Type B pancreatic cell (in vitro differentiated cells): ENCODE measurements around the gene EYS. TPM values are rescaled to one million over a fixed set of nuclear protein-coding genes. Genes with fewer than 3 reads are reported as not detected.

Experiments
- DNase-seq: peaks from one replicate; pipeline ENCODE4 v3.0.0; 2021; ENCODE audit warnings: mixed read lengths; ENCODE audit not compliant: unreplicated experiment; ENCODE audit errors: extremely low spot score
- H3K27ac Mint-ChIP-seq: 2 replicates; pipeline ENCODE4 v1.8.0; 2021; ENCODE audit warnings: mild to moderate bottlenecking, mixed read lengths
- H3K27me3 Mint-ChIP-seq: 2 replicates; pipeline ENCODE4 v1.8.0; 2021; ENCODE audit warnings: mixed read lengths
- H3K36me3 Mint-ChIP-seq: 2 replicates; pipeline ENCODE4 v1.8.0; 2021; ENCODE audit warnings: mixed read lengths
- H3K4me1 Mint-ChIP-seq: one replicate; pipeline ENCODE4 v1.8.0; 2021; ENCODE audit warnings: mixed read lengths; ENCODE audit not compliant: unreplicated experiment
- H3K4me3 Mint-ChIP-seq: 2 replicates; pipeline ENCODE4 v1.8.0; 2021; ENCODE audit warnings: mild to moderate bottlenecking, mixed read lengths
- H3K9me3 Mint-ChIP-seq: 2 replicates; pipeline ENCODE4 v1.8.0; 2021; ENCODE audit warnings: mixed read lengths
- CTCF ChIP-seq: fragments of 200-600 bp; sonication (generic); conservative IDR thresholded peaks from 2 replicates; pipeline ENCODE4 v1.5.0; 2021; ENCODE audit warnings: antibody characterized with exemption, mild to moderate bottlenecking
- total RNA-seq: library from RNA; stranded (reverse); gene quantifications from 2 replicates; pipeline ENCODE4 v1.2.1, GENCODE V29; 2021; ENCODE audit warnings: low replicate concordance

EYS gene
- total RNA-seq, 1 donor from 2014 or later: 1.5 TPM

GRCh38 chr6:64984948-64985347 is 722.1 kb downstream of the EYS start:
- TF ChIP-seq CTCF: no peak
- Mint-ChIP-seq H3K4me1 (no peaks in the 10 kb centered on the region), H3K27ac (no peak overlapping the region), H3K27me3 (peaks cover 6% of the 10 kb centered on the region), H3K4me3 (no peak overlapping the region), H3K36me3 (no peaks in the 10 kb centered on the region), H3K9me3 (no peaks in the 10 kb centered on the region)
- DNase-seq: no peak

DNA sequence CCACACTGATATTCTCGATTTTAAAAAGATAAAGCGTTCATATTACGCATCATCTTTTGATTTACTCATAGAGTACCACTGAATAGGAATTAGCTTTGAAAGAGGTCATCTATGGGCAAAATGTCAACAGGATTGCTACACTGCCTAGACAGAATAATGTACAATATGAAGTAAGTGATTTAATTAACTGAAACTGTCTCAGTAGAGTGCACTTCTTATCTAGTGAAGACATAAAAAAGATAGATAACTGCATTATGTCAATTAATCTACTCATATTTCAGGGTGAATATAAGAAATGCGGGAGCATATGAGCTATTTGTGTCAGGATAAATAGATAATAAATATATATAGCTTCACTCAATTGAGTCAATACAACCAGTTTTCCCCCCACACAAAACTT is 723.9 kb downstream of the EYS start:
- no peaks in the 10 kb centered on the region for H3K36me3 Mint-ChIP-seq

GRCh38 chr6:64973142-64973541 is 733.9 kb downstream of the EYS start:
- no peak for TF ChIP-seq CTCF
- Mint-ChIP-seq H3K27ac (no peak overlapping the region), H3K27me3 (no peaks in the 10 kb centered on the region), H3K36me3 (no peaks in the 10 kb centered on the region), H3K9me3 (peaks cover 2% of the 10 kb centered on the region), H3K4me3 (no peak overlapping the region), H3K4me1 (no peaks in the 10 kb centered on the region)
- DNase-seq: no peak

More for the DNA sequence above, 723.9 kb downstream of the EYS start:
- Mint-ChIP-seq H3K4me1 (no peaks in the 10 kb centered on the region), H3K4me3 (no peak overlapping the region), H3K27me3 (peaks cover 6% of the 10 kb centered on the region), H3K27ac (no peak overlapping the region), H3K9me3 (peaks cover 6% of the 10 kb centered on the region)
- no peak for DNase-seq
- TF ChIP-seq CTCF: no peak

DNA sequence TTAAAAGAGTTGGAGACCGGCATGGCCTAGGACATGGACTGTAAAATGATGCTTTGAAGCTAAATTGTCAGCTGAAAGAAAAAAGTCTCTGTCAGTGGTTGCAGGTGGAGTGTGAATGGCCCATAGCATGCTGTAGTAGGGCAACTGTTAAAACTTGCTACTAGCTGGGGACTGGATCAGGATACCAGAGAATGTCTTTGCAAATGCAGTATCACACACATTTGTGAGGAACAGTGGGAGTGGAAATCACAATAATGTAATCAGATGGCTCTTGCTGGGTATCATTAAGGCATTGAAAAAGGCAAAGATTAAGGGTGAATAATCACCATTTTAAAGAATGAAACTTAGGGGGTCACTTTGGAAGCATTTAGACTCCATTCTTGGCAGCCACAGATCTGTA is 737.9 kb downstream of the EYS start:
- no peaks in the 10 kb centered on the region for H3K36me3 Mint-ChIP-seq
- no peak for TF ChIP-seq CTCF
- H3K4me1 Mint-ChIP-seq: no peaks in the 10 kb centered on the region
- H3K27me3 Mint-ChIP-seq: no peaks in the 10 kb centered on the region
- H3K4me3 Mint-ChIP-seq: no peak overlapping the region
- DNase-seq: no peak
- H3K9me3 Mint-ChIP-seq: no peaks in the 10 kb centered on the region
- no peak overlapping the region for H3K27ac Mint-ChIP-seq

DNA sequence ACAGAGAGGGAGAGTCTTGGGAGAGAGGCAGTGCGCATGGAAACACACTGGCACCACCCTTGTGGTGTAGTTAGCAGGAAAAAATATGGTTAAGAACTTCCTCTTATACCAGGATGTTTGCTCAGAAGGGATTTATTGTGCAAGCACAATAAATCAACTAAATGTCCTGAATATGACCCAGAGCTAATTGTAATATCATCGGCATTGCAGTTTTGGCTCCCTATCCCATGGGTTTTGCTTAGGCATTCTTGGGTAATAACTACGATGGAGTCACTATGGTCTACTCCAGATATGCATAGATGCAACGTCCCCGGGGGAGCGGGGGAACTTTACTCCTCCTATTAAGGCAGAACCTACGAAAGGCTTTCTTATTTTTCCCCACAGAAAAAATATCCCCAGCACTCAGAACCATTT is 751.6 kb downstream of the EYS start:
- Mint-ChIP-seq H3K36me3 (no peaks in the 10 kb centered on the region), H3K27ac (no peak overlapping the region), H3K27me3 (no peaks in the 10 kb centered on the region), H3K9me3 (no peaks in the 10 kb centered on the region), H3K4me1 (no peaks in the 10 kb centered on the region), H3K4me3 (no peak overlapping the region)
- DNase-seq: no peak
- TF ChIP-seq CTCF: no peak

GRCh38 chr6:64949257-64949656 is 757.8 kb downstream of the EYS start:
- Mint-ChIP-seq H3K27me3 (no peaks in the 10 kb centered on the region), H3K36me3 (no peaks in the 10 kb centered on the region), H3K9me3 (no peaks in the 10 kb centered on the region), H3K4me1 (no peaks in the 10 kb centered on the region), H3K4me3 (no peak overlapping the region), H3K27ac (no peak overlapping the region)
- TF ChIP-seq CTCF: no peak
- DNase-seq: no peak
